Measurements from ENCODE around the gene ATG2B. TPM values are rescaled to one million over a fixed set of nuclear protein-coding genes. Genes with fewer than 3 reads are reported as not detected.

ATG2B gene
- total and polyA plus RNA-seq, 2 of the 4 experiments (the other 2 are of a cell fraction): 6.9 to 22.0 TPM

GRCh38 chr14:96384053-96384452 is 20.9 kb upstream of the ATG2B start:
- Histone ChIP-seq H4K20me1 (ENCODE audit: insufficient read depth, low read length) (no peaks in the 10 kb centered on the region), H3K14ac (replicated peaks; ENCODE audit: low read depth, low read length) (no peak overlapping the region), H3K9me3 (ENCODE audit: control insufficient read depth, insufficient read depth, low read length) (no peaks in the 10 kb centered on the region), H3K4me1 (ENCODE audit: control insufficient read depth, insufficient read depth, low read length) (no peaks in the 10 kb centered on the region), H2BK120ac (ENCODE audit: low read depth, low read length) (no peak overlapping the region), H2BK5ac (ENCODE audit: low read depth, low read length, poor library complexity, severe bottlenecking) (no peak overlapping the region), H4K5ac (ENCODE audit: low read depth, low read length) (no peak overlapping the region), H3K27me3 (ENCODE audit: control insufficient read depth, insufficient read depth, low read length) (no peaks in the 10 kb centered on the region), H4K91ac (ENCODE audit: insufficient read depth, low read depth, low read length) (no peak overlapping the region), H2AK5ac (ENCODE audit: low read depth, low read length) (no peak overlapping the region), H3K4ac (ENCODE audit: low read depth, low read length) (no peak overlapping the region), H3K18ac (ENCODE audit: low read depth, low read length) (no peak overlapping the region), H3K4me3 (ENCODE audit: insufficient read depth, low read depth, low read length) (no peak overlapping the region), H2AFZ (replicated peaks; ENCODE audit: low read length, poor library complexity) (no peak overlapping the region), H2BK15ac (ENCODE audit: low read depth, low read length) (no peak overlapping the region), H3K79me1 (ENCODE audit: low read depth in 1 of 2, low read length in 2 of 2) (peaks cover 0 to 10% of the 10 kb centered on the region in 2 experiments; a peak in 2 of 4 replicates), H2BK20ac (ENCODE audit: low read depth, low read length) (no peak overlapping the region), H3K36me3 (ENCODE audit: control insufficient read depth, insufficient read depth, low read length) (peaks cover 6% of the 10 kb centered on the region), H3K27ac (ENCODE audit: insufficient read depth, low read length) (no peak overlapping the region), H2AK9ac (replicated peaks; ENCODE audit: low read depth, low read length, poor library complexity) (no peak overlapping the region), H3K9ac (ENCODE audit: low read depth, low read length) (no peak overlapping the region), H3K4me2 (ENCODE audit: low read depth, low read length) (no peak overlapping the region), H4K8ac (ENCODE audit: low read depth in 2 of 2, low read length in 2 of 2) (no peak overlapping the region), H3K56ac (ENCODE audit: extremely low read depth, insufficient read depth, low read length) (no peak overlapping the region), H3K23ac (ENCODE audit: low read depth, low read length) (peak overlapping the region; percentile 12; the same call in 1 of the 2 replicates), H3K9me1 (ENCODE audit: insufficient read depth, low read length) (peaks cover 4% of the 10 kb centered on the region; the same call in 1 of the 2 replicates)
- CTCF ChIA-PET: interaction anchor here (0.6 kb wide), 1 partner anchor 122 kb away, joined by 3 read pairs; no protein-coding TSS in a partner anchor
- intact Hi-C loops (cut with micrococcal nuclease) (no loop called here), in situ Hi-C loops (cut with MboI; ENCODE audit: low sequenced_read_pairs) (no loop called here), dilution Hi-C loops (cut with HindIII; ENCODE audit: low sequenced_read_pairs, unreplicated experiment) (no loop called here)
- BruUV-seq (replicated peaks): no TSS peak
- POLR2A ChIA-PET (ENCODE audit: unreplicated experiment): no interaction called here
- no CpG with 5 or more reads among the region's 1 CpG for WGBS, 2 experiments (ENCODE audit: extremely low coverage in 2 of 2, insufficient read length in 1 of 2)
- no peak for ATAC-seq (ENCODE audit: low read depth)
- no peak for DNase-seq
- TF ChIP-seq RFX5 (IDR thresholded peaks at IDR 0.05; ENCODE audit: low read depth, low read length) (no peak), FOS (IDR thresholded peaks at IDR 0.05; ENCODE audit: low read depth, low read length) (no peak), RAD21 (IDR thresholded peaks at IDR 0.05; ENCODE audit: low read length) (no peak), BHLHE40 (IDR thresholded peaks at IDR 0.05; ENCODE audit: low read depth, low read length) (no peak), MXI1 (IDR thresholded peaks at IDR 0.05; ENCODE audit: borderline replicate concordance, low read depth, low read length) (no peak)

All from IMR-90 (cell line).